T-cell (primary cell): Measurements from ENCODE around the gene ST3GAL2. TPM values are rescaled to one million over a fixed set of nuclear protein-coding genes. Genes with fewer than 3 reads are reported as not detected.
A peak's percentile ranks its signal among the peaks of the same experiment; 100 is the strongest.
"Not testable (repeated sequence)": the region's sequence is repeated elsewhere in the genome, so short reads cannot be mapped to it uniquely, and the experiment has no call there.

ENCODE experiments used
- ATAC-seq, 4 experiments: fragments of 200-7000 bp in 3 of 4; fragments of 150-1000 bp in 1 of 4; cut with Tn5 transposase; replicated peaks in 1 of 4; 1 replicate in 3 of 4; 2 replicates in 1 of 4; pipeline ENCODE4 v1.10.0; 2021; ENCODE audit warnings: moderate library complexity in 3 of 4, mild to moderate bottlenecking in 2 of 4, moderate number of reproducible peaks in 1 of 4
- CTCF ChIA-PET, 2 donors: fragments of 300-600 bp; sonication (Branson Sonifier 250); formaldehyde crosslinking; loops; one replicate each; lab custom pipeline; 2022; ENCODE audit warnings: antibody characterized with exemption in 2 of 2; lab: Charles Lee
- POLR2A ChIA-PET, 2 donors: fragments of 300-600 bp; sonication (Branson Sonifier 250); formaldehyde crosslinking; loops; one replicate each; lab custom pipeline; 2022; ENCODE audit warnings: antibody characterized with exemption in 2 of 2; lab: Charles Lee
- DNase-seq, 35 experiments: peaks; one replicate each; pipeline versions ENCODE4 v3.0.0 to v3.0.0-alpha.2; 2013 to 2023
- H3K27ac ChIP-seq: one replicate; pipeline ENCODE4 v1.5.1; 2013; ENCODE audit warnings: low read length
- H3K27me3 ChIP-seq, 2 experiments: replicated peaks in 1 of 2; 1 replicate in 1 of 2; 2 replicates in 1 of 2; pipeline versions ENCODE4 v1.6.1 to v1.7.0; 2013; ENCODE audit warnings: low read length in 1 of 2, mixed read lengths in 1 of 2; ENCODE audit not compliant: control insufficient read depth in 2 of 2, insufficient read depth in 2 of 2; ENCODE audit errors: extremely low read depth in 1 of 2
- H3K36me3 ChIP-seq, 2 donors: 1 replicate in 1 of 2; 2 replicates in 1 of 2; pipeline versions ENCODE4 v1.6.1 to v1.7.0; 2013; ENCODE audit warnings: low read length in 1 of 2; ENCODE audit not compliant: control insufficient read depth in 2 of 2, insufficient read depth in 1 of 2; ENCODE audit errors: extremely low read depth in 1 of 2
- H3K4me1 ChIP-seq, 2 experiments: 1 replicate in 1 of 2; 2 replicates in 1 of 2; pipeline versions ENCODE4 v1.6.1 to v1.7.0; 2013; ENCODE audit warnings: low read length in 2 of 2, mixed read lengths in 1 of 2; ENCODE audit not compliant: insufficient read depth in 2 of 2, control insufficient read depth in 1 of 2; ENCODE audit errors: extremely low read depth in 1 of 2
- H3K4me3 ChIP-seq, 2 donors: 1 replicate in 1 of 2; 2 replicates in 1 of 2; pipeline versions ENCODE4 v1.5.1 to v1.7.0; 2013; ENCODE audit warnings: mild to moderate bottlenecking in 2 of 2, low read length in 1 of 2, moderate library complexity in 1 of 2; ENCODE audit not compliant: control insufficient read depth in 1 of 2; ENCODE audit errors: extremely low read depth in 1 of 2
- H3K9me3 ChIP-seq: 2 replicates; pipeline ENCODE4 v1.7.0; 2013
- H3K27ac Mint-ChIP-seq, 2 donors: one replicate each; pipeline ENCODE4 v1.8.0; 2020 to 2021; ENCODE audit warnings: mild to moderate bottlenecking in 2 of 2, mixed read lengths in 2 of 2
- H3K27me3 Mint-ChIP-seq, 2 donors: one replicate each; pipeline ENCODE4 v1.8.0; 2021 to 2022; ENCODE audit warnings: mixed read lengths in 2 of 2
- H3K36me3 Mint-ChIP-seq: one replicate; pipeline ENCODE4 v1.8.0; 2021; ENCODE audit warnings: mixed read lengths
- H3K4me1 Mint-ChIP-seq, 3 donors: one replicate each; pipeline ENCODE4 v1.8.0; 2020 to 2022; ENCODE audit warnings: mixed read lengths in 3 of 3, mild to moderate bottlenecking in 1 of 3
- H3K4me3 Mint-ChIP-seq, 3 donors: one replicate each; pipeline ENCODE4 v1.8.0; 2020 to 2022; ENCODE audit warnings: mild to moderate bottlenecking in 3 of 3, mixed read lengths in 3 of 3, moderate library complexity in 3 of 3
- H3K9me3 Mint-ChIP-seq, 3 donors: one replicate each; pipeline ENCODE4 v1.8.0; 2020 to 2022; ENCODE audit warnings: mixed read lengths in 3 of 3
- WGBS: methylation state at CpG from one replicate; pipeline ENCODE4 v1.1.5; 2013; ENCODE audit warnings: missing lambda C conversion rate; ENCODE audit not compliant: insufficient coverage; 5-methylcytosine and 5-hydroxymethylcytosine counted together
- total RNA-seq, 35 experiments: library from RNA in 6 of 35; stranded (reverse) in 6 of 35; fragments of 120-200 nt in 1 of 35; gene quantifications; one replicate each; pipeline versions ENCODE4 v1.2.1 to v1.2.4 and lab custom pipeline; 2013 to 2026

ST3GAL2 gene
- total RNA-seq, 5 donors from 2014 or later (not counting 1 experiment from before 2014, with no cell fraction given), result 18.9 to 35.1 (median 30.2) TPM

- Histone ChIP-seq H3K4me3 (no peak overlapping the region), H3K27ac (no peak overlapping the region), H3K9me3 (no peaks in the 10 kb centered on the region), H3K4me1 (no peaks in the 10 kb centered on the region), H3K36me3 (peaks cover 8 to 17% of the 10 kb centered on the region in 2 donors), H3K27me3 (no peaks in the 10 kb centered on the region)
- ATAC-seq (no peak), DNase-seq (no peak)
- WGBS, result 97% methylated on average over 15 of the region's 19 CpGs
- no peaks in the 10 kb centered on the region for H3K27me3 Mint-ChIP-seq
- CTCF ChIA-PET, result interaction anchor here in 1 of 2 donors (0.7 kb wide), 1 partner anchor 30 kb away, joined by 4 read pairs; no protein-coding TSS in a partner anchor
- no peaks in the 10 kb centered on the region for H3K9me3 Mint-ChIP-seq
- H3K27ac Mint-ChIP-seq, result no peak overlapping the region
- POLR2A ChIA-PET, result no interaction called here
- H3K4me3 Mint-ChIP-seq, result no peak overlapping the region
- H3K36me3 Mint-ChIP-seq, result peaks cover 12% of the 10 kb centered on the region
- H3K4me1 Mint-ChIP-seq, result peaks cover 0 to 2% (median 0%) of the 10 kb centered on the region in 3 donors
Observed at GRCh38 chr16:70388006-70388680, 50.8 kb downstream of the ST3GAL2 start.

GRCh38 chr16:70386289-70386986, 52.5 kb downstream of the ST3GAL2 start:
- H3K4me1 Mint-ChIP-seq, H3K9me3 Mint-ChIP-seq, CTCF ChIA-PET, H3K4me1 ChIP-seq, ATAC-seq, H3K27ac Mint-ChIP-seq, H3K9me3 ChIP-seq, H3K4me3 ChIP-seq, H3K4me3 Mint-ChIP-seq, H3K27me3 Mint-ChIP-seq, DNase-seq, H3K27ac ChIP-seq, H3K27me3 ChIP-seq: not testable (repeated sequence)
- H3K36me3 Mint-ChIP-seq, result peaks cover 12% of the 10 kb centered on the region
- H3K36me3 ChIP-seq, result peaks cover 3 to 15% of the 10 kb centered on the region in 2 donors
- POLR2A ChIA-PET, result interaction anchor here in 1 of 2 donors (0.5 kb wide), 1 partner anchor 275 kb away, joined by 3 read pairs; no protein-coding TSS in a partner anchor
- WGBS, result 100% methylated on average over 6 of the region's 20 CpGs

- Mint-ChIP-seq H3K9me3 (no peaks in the 10 kb centered on the region), H3K36me3 (peaks cover 11% of the 10 kb centered on the region), H3K27ac (peak overlapping the region in 1 of 2 donors; percentile 22), H3K4me1 (peaks cover 0 to 21% (median 11%) of the 10 kb centered on the region in 3 donors), H3K4me3 (peak overlapping the region in 1 of 3 donors; percentile 9), H3K27me3 (no peaks in the 10 kb centered on the region)
- DNase-seq, result no peak
- ATAC-seq, result no peak
- Histone ChIP-seq H3K27ac (no peak overlapping the region), H3K9me3 (no peaks in the 10 kb centered on the region), H3K4me3 (no peak overlapping the region), H3K27me3 (no peaks in the 10 kb centered on the region), H3K36me3 (peaks cover 0 to 20% of the 10 kb centered on the region in 2 donors), H3K4me1 (peaks cover 15 to 34% of the 10 kb centered on the region in 2 experiments)
- CTCF ChIA-PET, result no interaction called here
- POLR2A ChIA-PET, result no interaction called here
- WGBS, result 94% methylated on average over 3 of the region's 6 CpGs
Observed at GRCh38 chr16:70383421-70383960, 55.4 kb downstream of the ST3GAL2 start.

- no peaks in the 10 kb centered on the region for H3K27me3 ChIP-seq
- peak overlapping the region; percentile 56 for H3K27ac ChIP-seq
- WGBS, result 12% methylated on average over 38 of the region's 47 CpGs
- no peaks in the 10 kb centered on the region for H3K9me3 ChIP-seq
- Mint-ChIP-seq H3K4me1 (peaks cover 6 to 25% (median 14%) of the 10 kb centered on the region in 3 donors), H3K27ac (peak overlapping the region; percentile 95), H3K27me3 (no peaks in the 10 kb centered on the region), H3K9me3 (no peaks in the 10 kb centered on the region), H3K36me3 (peaks cover 8% of the 10 kb centered on the region), H3K4me3 (peak overlapping the region; percentile 82 to 94 (median 91))
- ATAC-seq (peak; percentile 19 to 34 (median 26)), DNase-seq (no peak)
- POLR2A ChIA-PET, result interaction anchor here (0.6 to 1.1 kb wide), 5 partner anchors 20 to 1003 kb away, joined by 3 to 9 read pairs (median 3); partner anchors contain the start of genes DDX19A (in 2 of the 2) and AARS1 (in 1 of the 2)
- peaks cover 0 to 8% of the 10 kb centered on the region in 2 donors for H3K36me3 ChIP-seq
- H3K4me3 ChIP-seq, result peak overlapping the region; percentile 67 to 91
- H3K4me1 ChIP-seq, result peaks cover 15 to 34% of the 10 kb centered on the region in 2 experiments
- CTCF ChIA-PET, result interaction anchor here in 1 of 2 donors (0.6 to 1.5 kb wide), 6 partner anchors 13 to 620 kb away, joined by 3 to 6 read pairs (median 5); partner anchors contain the start of genes DDX19A and ST3GAL2
Observed at GRCh38 chr16:70381604-70382342, 57.1 kb downstream of the ST3GAL2 start.

- peak; percentile 90 to 93 (median 91) for ATAC-seq
- POLR2A ChIA-PET, result interaction anchor here (0.6 to 1.1 kb wide), 6 partner anchors 20 to 1003 kb away, joined by 3 to 9 read pairs (median 4); partner anchors contain the start of genes DDX19A (in 2 of the 2), AARS1 (in 1 of the 2) and FCSK (in 1 of the 2)
Observed at GRCh38 chr16:70380919-70381603, 57.8 kb downstream of the ST3GAL2 start.

More at GRCh38 chr16:70380919-70381603, 57.8 kb downstream of the ST3GAL2 start:
- H3K9me3 ChIP-seq, result no peaks in the 10 kb centered on the region
- peaks cover 0 to 13% of the 10 kb centered on the region in 2 donors for H3K36me3 ChIP-seq
- H3K4me1 ChIP-seq, result peaks cover 15 to 34% of the 10 kb centered on the region in 2 experiments
- Mint-ChIP-seq H3K4me1 (peaks cover 6 to 25% (median 14%) of the 10 kb centered on the region in 3 donors), H3K36me3 (peaks cover 11% of the 10 kb centered on the region), H3K27ac (peak overlapping the region; percentile 95), H3K27me3 (no peaks in the 10 kb centered on the region), H3K9me3 (no peaks in the 10 kb centered on the region), H3K4me3 (peak overlapping the region; percentile 82 to 94 (median 91))
- no peaks in the 10 kb centered on the region for H3K27me3 ChIP-seq
- CTCF ChIA-PET, result interaction anchor here (0.5 to 1.5 kb wide), 10 partner anchors 13 to 619 kb away, joined by 3 to 6 read pairs (median 4); partner anchors contain the start of genes DDX19A (in 1 of the 2) and ST3GAL2 (in 1 of the 2)
- WGBS, result under 1% methylated on average over 43 of the region's 52 CpGs
- DNase-seq, result peak; percentile 84 to 97 (median 95)
- peak overlapping the region; percentile 67 to 91 for H3K4me3 ChIP-seq
- peak overlapping the region; percentile 56 for H3K27ac ChIP-seq
